Measurements from ENCODE around the gene ITFG2.

The ITFG2 gene

GRCh38 chr12:2819810-2820209 lies 7.3 kb downstream of the ITFG2 start:
- DNase-seq (ENCODE audit: low read depth, low spot score) = no peak
- no peak overlapping the region for H3K9ac ChIP-seq (ENCODE audit: insufficient read length)
- peaks cover 48% of the 10 kb centered on the region for H3K36me3 ChIP-seq (ENCODE audit: insufficient read depth, low read length)
- H3K4me3 ChIP-seq = no peak overlapping the region
- no peak overlapping the region for H3K27ac ChIP-seq
- no peaks in the 10 kb centered on the region for H3K9me3 ChIP-seq (ENCODE audit: low read depth, low read length)
- TF ChIP-seq EZH2 (IDR thresholded peaks at IDR 0.05) (no peak), FOXP2 (optimal IDR thresholded peaks at IDR 0.05; ENCODE audit: control extremely low read depth, extremely low read length, insufficient read depth) (no peak), POLR2AphosphoS5 (IDR thresholded peaks at IDR 0.05; ENCODE audit: borderline replicate concordance, low read depth, low read length) (no peak)

GRCh38 chr12:2820432-2820831 lies 8.0 kb downstream of the ITFG2 start:
- TF ChIP-seq POLR2AphosphoS5 (IDR thresholded peaks at IDR 0.05; ENCODE audit: borderline replicate concordance, low read depth, low read length) = no peak
- H3K4me3 ChIP-seq = no peak overlapping the region
- DNase-seq (ENCODE audit: low read depth, low spot score) = no peak
- no peak overlapping the region for H3K27ac ChIP-seq
- no peaks in the 10 kb centered on the region for H3K9me3 ChIP-seq (ENCODE audit: low read depth, low read length)
- peaks cover 53% of the 10 kb centered on the region for H3K36me3 ChIP-seq (ENCODE audit: insufficient read depth, low read length)
- H3K9ac ChIP-seq (ENCODE audit: insufficient read length) = no peak overlapping the region

GRCh38 chr12:2823483-2823882 lies 11.0 kb downstream of the ITFG2 start:
- DNase-seq (ENCODE audit: low read depth, low spot score) = no peak
- no peak for TF ChIP-seq EZH2 (IDR thresholded peaks at IDR 0.05)
- TF ChIP-seq FOXP2 (optimal IDR thresholded peaks at IDR 0.05; ENCODE audit: control extremely low read depth, extremely low read length, insufficient read depth) = no peak
- TF ChIP-seq POLR2AphosphoS5 (IDR thresholded peaks at IDR 0.05; ENCODE audit: borderline replicate concordance, low read depth, low read length) = no peak
- no peak overlapping the region for H3K9ac ChIP-seq (ENCODE audit: insufficient read length)
- H3K9me3 ChIP-seq (ENCODE audit: low read depth, low read length) = no peaks in the 10 kb centered on the region
- H3K4me3 ChIP-seq = no peak overlapping the region
- H3K36me3 ChIP-seq (ENCODE audit: insufficient read depth, low read length) = peaks cover 65% of the 10 kb centered on the region
- H3K27ac ChIP-seq = no peak overlapping the region

GRCh38 chr12:2824541-2824940 lies 12.1 kb downstream of the ITFG2 start:
- TF ChIP-seq EZH2 (IDR thresholded peaks at IDR 0.05) (no peak), FOXP2 (optimal IDR thresholded peaks at IDR 0.05; ENCODE audit: control extremely low read depth, extremely low read length, insufficient read depth) (no peak), POLR2AphosphoS5 (IDR thresholded peaks at IDR 0.05; ENCODE audit: borderline replicate concordance, low read depth, low read length) (no peak)
- peaks cover 65% of the 10 kb centered on the region for H3K36me3 ChIP-seq (ENCODE audit: insufficient read depth, low read length)
- no peak overlapping the region for H3K4me3 ChIP-seq
- no peaks in the 10 kb centered on the region for H3K9me3 ChIP-seq (ENCODE audit: low read depth, low read length)
- no peak overlapping the region for H3K27ac ChIP-seq
- no peak overlapping the region for H3K9ac ChIP-seq (ENCODE audit: insufficient read length)
- DNase-seq (ENCODE audit: low read depth, low spot score) = no peak

GRCh38 chr12:2825132-2825531 lies 12.7 kb downstream of the ITFG2 start:
- H3K27ac ChIP-seq = no peak overlapping the region
- peaks cover 65% of the 10 kb centered on the region for H3K36me3 ChIP-seq (ENCODE audit: insufficient read depth, low read length)
- H3K9ac ChIP-seq (ENCODE audit: insufficient read length) = no peak overlapping the region
- TF ChIP-seq FOXP2 (optimal IDR thresholded peaks at IDR 0.05; ENCODE audit: control extremely low read depth, extremely low read length, insufficient read depth) = no peak
- TF ChIP-seq POLR2AphosphoS5 (IDR thresholded peaks at IDR 0.05; ENCODE audit: borderline replicate concordance, low read depth, low read length) = no peak
- TF ChIP-seq EZH2 (IDR thresholded peaks at IDR 0.05) = no peak
- no peak for DNase-seq (ENCODE audit: low read depth, low spot score)
- no peaks in the 10 kb centered on the region for H3K9me3 ChIP-seq (ENCODE audit: low read depth, low read length)
- no peak overlapping the region for H3K4me3 ChIP-seq

GRCh38 chr12:2826036-2826435 lies 13.6 kb downstream of the ITFG2 start:
- H3K36me3 ChIP-seq (ENCODE audit: insufficient read depth, low read length) = peaks cover 65% of the 10 kb centered on the region
- TF ChIP-seq POLR2AphosphoS5 (IDR thresholded peaks at IDR 0.05; ENCODE audit: borderline replicate concordance, low read depth, low read length) (no peak), EZH2 (IDR thresholded peaks at IDR 0.05) (no peak), FOXP2 (optimal IDR thresholded peaks at IDR 0.05; ENCODE audit: control extremely low read depth, extremely low read length, insufficient read depth) (no peak)
- H3K4me3 ChIP-seq = no peak overlapping the region
- H3K27ac ChIP-seq = no peak overlapping the region
- no peak overlapping the region for H3K9ac ChIP-seq (ENCODE audit: insufficient read length)
- H3K9me3 ChIP-seq (ENCODE audit: low read depth, low read length) = no peaks in the 10 kb centered on the region
- no peak for DNase-seq (ENCODE audit: low read depth, low spot score)

- H3K4me3 ChIP-seq = no peak overlapping the region
- no peak for DNase-seq (ENCODE audit: low read depth, low spot score)
- no peak overlapping the region for H3K9ac ChIP-seq (ENCODE audit: insufficient read length)
- H3K27ac ChIP-seq = no peak overlapping the region
- peaks cover 60% of the 10 kb centered on the region for H3K36me3 ChIP-seq (ENCODE audit: insufficient read depth, low read length)
- TF ChIP-seq EZH2 (IDR thresholded peaks at IDR 0.05) = no peak
- TF ChIP-seq POLR2AphosphoS5 (IDR thresholded peaks at IDR 0.05; ENCODE audit: borderline replicate concordance, low read depth, low read length) = no peak
- no peak for TF ChIP-seq FOXP2 (optimal IDR thresholded peaks at IDR 0.05; ENCODE audit: control extremely low read depth, extremely low read length, insufficient read depth)
- H3K9me3 ChIP-seq (ENCODE audit: low read depth, low read length) = no peaks in the 10 kb centered on the region
These were observed 14.4 kb downstream of the ITFG2 start for GRCh38 chr12:2826721-2827515.

GRCh38 chr12:2829275-2829674 lies 16.8 kb downstream of the ITFG2 start:
- no peak for DNase-seq (ENCODE audit: low read depth, low spot score)
- H3K4me3 ChIP-seq = no peak overlapping the region
- no peak overlapping the region for H3K9ac ChIP-seq (ENCODE audit: insufficient read length)
- TF ChIP-seq EZH2 (IDR thresholded peaks at IDR 0.05) (no peak), POLR2AphosphoS5 (IDR thresholded peaks at IDR 0.05; ENCODE audit: borderline replicate concordance, low read depth, low read length) (no peak)
- no peaks in the 10 kb centered on the region for H3K9me3 ChIP-seq (ENCODE audit: low read depth, low read length)
- H3K36me3 ChIP-seq (ENCODE audit: insufficient read depth, low read length) = peaks cover 37% of the 10 kb centered on the region
- H3K27ac ChIP-seq = no peak overlapping the region

Measured in SK-N-MC (cell line).